8988T (cell line): ENCODE results near the gene SEC16A.
"Not testable (repeated sequence)": the region's sequence is repeated elsewhere in the genome, so short reads cannot be mapped to it uniquely, and the experiment has no call there.

Experiments
- DNase-seq: peaks from one replicate; pipeline ENCODE4 v3.0.0; 2011

The SEC16A gene

GRCh38 chr9:136439481-136440408, 43.1 kb downstream of the SEC16A start, which contains the start of gene INPP5E:
Gene INPP5E, minus strand, starts transcription at chr9:136439845. Its CDS starts 426 bp downstream, at chr9:136439419.
- peak; percentile 95 for DNase-seq

- peak; percentile 67 for DNase-seq
These were observed 44.0 kb downstream of the SEC16A start for GRCh38 chr9:136438548-136439480.

GRCh38 chr9:136437839-136438547, 44.8 kb downstream of the SEC16A start:
- DNase-seq: no peak

GRCh38 chr9:136437430-136437829, 45.4 kb downstream of the SEC16A start:
- no peak for DNase-seq

- DNase-seq: no peak
These were observed 46.7 kb downstream of the SEC16A start for GRCh38 chr9:136436055-136436634.

GRCh38 chr9:136434580-136435169, 48.2 kb downstream of the SEC16A start:
- no peak for DNase-seq

- DNase-seq: no peak
These were observed 48.8 kb downstream of the SEC16A start for GRCh38 chr9:136433849-136434579.

GRCh38 chr9:136433043-136433715, 49.7 kb downstream of the SEC16A start:
- DNase-seq: no peak

GRCh38 chr9:136432591-136432990, 50.2 kb downstream of the SEC16A start:
- DNase-seq: no peak

- no peak for DNase-seq
These were observed 51.0 kb downstream of the SEC16A start for GRCh38 chr9:136431782-136432350.

- DNase-seq: no peak
These were observed 52.1 kb downstream of the SEC16A start for GRCh38 chr9:136430588-136431234.

- DNase-seq: no peak
These were observed 53.0 kb downstream of the SEC16A start for GRCh38 chr9:136429683-136430491.

- no peak for DNase-seq
These were observed 53.7 kb downstream of the SEC16A start for GRCh38 chr9:136429075-136429628.

- no peak for DNase-seq
These were observed 56.1 kb downstream of the SEC16A start for GRCh38 chr9:136426787-136427186.

GRCh38 chr9:136425367-136425766, 57.5 kb downstream of the SEC16A start:
- DNase-seq: not testable (repeated sequence)

GRCh38 chr9:136424750-136425362, 58.0 kb downstream of the SEC16A start:
- no peak for DNase-seq

- no peak for DNase-seq
These were observed 59.3 kb downstream of the SEC16A start for GRCh38 chr9:136423432-136424146.
